IMR-90 (cell line): ENCODE data around the gene RSRC2. TPM values are rescaled to one million over a fixed set of nuclear protein-coding genes. Genes with fewer than 3 reads are reported as not detected.

ENCODE experiments used
- ATAC-seq: fragments of 200-7000 bp; cut with Tn5 transposase; 2 replicates; pipeline ENCODE4 v1.9.1; 2020; ENCODE audit warnings: low read depth, mild to moderate bottlenecking, moderate library complexity
- BruUV-seq: library from RNA; stranded (reverse); fragments of 400-500 nt; replicated peaks from 2 replicates; lab custom pipeline; 2021; lab: Mats Ljungman, UMichigan
- CTCF ChIA-PET: fragments of 300-600 bp; formaldehyde crosslinking; extraction: SDS; loops from one replicate; lab custom pipeline; 2021; ENCODE audit warnings: antibody characterized with exemption; lab: Yijun Ruan, JAX
- POLR2A ChIA-PET: fragments of 300-600 bp; sonication (Branson Sonifier 250); formaldehyde crosslinking; loops from one replicate; lab custom pipeline; 2022; ENCODE audit warnings: antibody characterized with exemption; ENCODE audit not compliant: unreplicated experiment; lab: Charles Lee
- DNase-seq: peaks from one replicate; pipeline ENCODE4 v3.0.0; 2013
- H2AFZ ChIP-seq: replicated peaks from 2 replicates; pipeline ENCODE3; 2013; ENCODE audit warnings: low read length, mild to moderate bottlenecking; ENCODE audit not compliant: poor library complexity
- H2AK5ac ChIP-seq: 2 replicates; pipeline ENCODE4 v1.6.1; 2013; ENCODE audit warnings: low read depth, low read length, inconsistent platforms
- H2AK9ac ChIP-seq: replicated peaks from 2 replicates; pipeline ENCODE3; 2013; ENCODE audit warnings: mild to moderate bottlenecking, low read depth, low read length, moderate library complexity; ENCODE audit not compliant: poor library complexity
- H2BK120ac ChIP-seq: 2 replicates; pipeline ENCODE4 v1.6.1; 2013; ENCODE audit warnings: low read depth, low read length, inconsistent platforms
- H2BK15ac ChIP-seq: 3 replicates; pipeline ENCODE4 v1.6.1; 2013; ENCODE audit warnings: low read depth, low read length, inconsistent platforms
- H2BK20ac ChIP-seq: 2 replicates; pipeline ENCODE4 v1.6.1; 2013; ENCODE audit warnings: low read depth, mild to moderate bottlenecking, inconsistent platforms, low read length, moderate library complexity
- H2BK5ac ChIP-seq: 2 replicates; pipeline ENCODE4 v1.6.1; 2013; ENCODE audit warnings: mild to moderate bottlenecking, low read depth, low read length, inconsistent platforms; ENCODE audit not compliant: poor library complexity, severe bottlenecking
- H3K14ac ChIP-seq: replicated peaks from 2 replicates; pipeline ENCODE4 v1.6.1; 2013; ENCODE audit warnings: low read depth, low read length, inconsistent platforms
- H3K18ac ChIP-seq: 2 replicates; pipeline ENCODE4 v1.6.1; 2013; ENCODE audit warnings: low read depth, low read length, control low read depth
- H3K23ac ChIP-seq: 2 replicates; pipeline ENCODE4 v1.6.1; 2013; ENCODE audit warnings: low read depth, low read length, inconsistent platforms
- H3K27ac ChIP-seq: 2 replicates; pipeline ENCODE4 v1.5.1; 2013; ENCODE audit warnings: mild to moderate bottlenecking, control low read depth, low read length; ENCODE audit not compliant: insufficient read depth
- H3K27me3 ChIP-seq: 2 replicates; pipeline ENCODE4 v1.6.1; 2013; ENCODE audit warnings: low read length; ENCODE audit not compliant: control insufficient read depth, insufficient read depth
- H3K36me3 ChIP-seq: 2 replicates; pipeline ENCODE4 v1.6.1; 2013; ENCODE audit warnings: low read length, mixed read lengths; ENCODE audit not compliant: control insufficient read depth, insufficient read depth
- H3K4ac ChIP-seq: 2 replicates; pipeline ENCODE4 v1.6.1; 2013; ENCODE audit warnings: low read depth, low read length, inconsistent platforms
- H3K4me1 ChIP-seq: 2 replicates; pipeline ENCODE4 v1.6.1; 2013; ENCODE audit warnings: low read length, mixed read lengths; ENCODE audit not compliant: control insufficient read depth, insufficient read depth
- H3K4me2 ChIP-seq: 2 replicates; pipeline ENCODE4 v1.6.1; 2013; ENCODE audit warnings: low read depth, mild to moderate bottlenecking, control low read depth, low read length, moderate library complexity
- H3K4me3 ChIP-seq: 2 replicates; pipeline ENCODE4 v1.5.1; 2013; ENCODE audit warnings: low read depth, mild to moderate bottlenecking, control low read depth, low read length, moderate library complexity; ENCODE audit not compliant: insufficient read depth
- H3K56ac ChIP-seq: 2 replicates; pipeline ENCODE4 v1.6.1; 2013; ENCODE audit warnings: low read length, inconsistent platforms; ENCODE audit not compliant: insufficient read depth; ENCODE audit errors: extremely low read depth
- H3K79me1 ChIP-seq, 2 experiments: 2 replicates each; pipeline ENCODE4 v1.6.1; 2013; ENCODE audit warnings: low read length in 2 of 2, inconsistent platforms in 1 of 2, low read depth in 1 of 2
- H3K9ac ChIP-seq: 2 replicates; pipeline ENCODE4 v1.6.1; 2013; ENCODE audit warnings: low read depth, low read length, control low read depth
- H3K9me1 ChIP-seq: 2 replicates; pipeline ENCODE4 v1.6.1; 2013; ENCODE audit warnings: low read length, inconsistent platforms; ENCODE audit not compliant: insufficient read depth
- H3K9me3 ChIP-seq: 2 replicates; pipeline ENCODE4 v1.6.1; 2013; ENCODE audit warnings: low read length; ENCODE audit not compliant: control insufficient read depth, insufficient read depth
- H4K20me1 ChIP-seq: 2 replicates; pipeline ENCODE4 v1.6.1; 2013; ENCODE audit warnings: low read length, inconsistent platforms; ENCODE audit not compliant: insufficient read depth
- H4K5ac ChIP-seq: 2 replicates; pipeline ENCODE4 v1.6.1; 2013; ENCODE audit warnings: mild to moderate bottlenecking, low read depth, low read length, control low read depth
- H4K8ac ChIP-seq, 2 experiments: 2 replicates each; pipeline ENCODE4 v1.6.1; 2013; ENCODE audit warnings: low read depth in 2 of 2, low read length in 2 of 2, control low read depth in 1 of 2, inconsistent platforms in 1 of 2
- H4K91ac ChIP-seq: 2 replicates; pipeline ENCODE4 v1.6.1; 2013; ENCODE audit warnings: low read depth, low read length, inconsistent platforms; ENCODE audit not compliant: insufficient read depth
- BHLHE40 ChIP-seq: fragments of 150-350 bp; IDR thresholded peaks from 2 replicates; pipeline ENCODE4 v1.6.1; 2016; ENCODE audit warnings: mild to moderate bottlenecking, low read depth, low read length
- CEBPB ChIP-seq: IDR thresholded peaks from 2 replicates; pipeline ENCODE4 v1.6.1; 2012; ENCODE audit warnings: low read depth, low read length, improper control_type of control experiment
- CHD1 ChIP-seq: IDR thresholded peaks from 2 replicates; pipeline ENCODE4 v1.6.1; 2012; ENCODE audit warnings: low read depth, low read length, improper control_type of control experiment
- CTCF ChIP-seq: conservative IDR thresholded peaks from 2 replicates; pipeline ENCODE4 v1.5.1; 2012; ENCODE audit warnings: mild to moderate bottlenecking, low read depth, low read length, improper control_type of control experiment
- ELK1 ChIP-seq: fragments of 150-350 bp; IDR thresholded peaks from 2 replicates; pipeline ENCODE4 v1.6.1; 2016; ENCODE audit warnings: low read depth, mild to moderate bottlenecking, low read length, moderate library complexity, borderline replicate concordance
- FOS ChIP-seq: fragments of 150-350 bp; IDR thresholded peaks from 2 replicates; pipeline ENCODE4 v1.6.1; 2016; ENCODE audit warnings: low read depth, low read length
- MAFK ChIP-seq: IDR thresholded peaks from 2 replicates; pipeline ENCODE4 v1.6.1; 2012; ENCODE audit warnings: low read depth, low read length, improper control_type of control experiment
- MAZ ChIP-seq: IDR thresholded peaks from 2 replicates; pipeline ENCODE4 v1.6.1; 2012; ENCODE audit warnings: low read depth, mild to moderate bottlenecking, low read length, improper control_type of control experiment, moderate library complexity, borderline replicate concordance
- MXI1 ChIP-seq: IDR thresholded peaks from 2 replicates; pipeline ENCODE4 v1.6.1; 2012; ENCODE audit warnings: low read depth, mild to moderate bottlenecking, low read length, moderate library complexity, borderline replicate concordance
- NFE2L2 ChIP-seq: fragments of 150-350 bp; IDR thresholded peaks from 2 replicates; pipeline ENCODE4 v1.6.1; 2016; ENCODE audit warnings: low read depth, mild to moderate bottlenecking, low read length
- POLR2A ChIP-seq: IDR thresholded peaks from 2 replicates; pipeline ENCODE4 v1.6.1; 2012; ENCODE audit warnings: mild to moderate bottlenecking, low read depth, low read length
- RAD21 ChIP-seq: IDR thresholded peaks from 2 replicates; pipeline ENCODE4 v1.6.1; 2012; ENCODE audit warnings: low read length, improper control_type of control experiment
- RCOR1 ChIP-seq: IDR thresholded peaks from 2 replicates; pipeline ENCODE4 v1.6.1; 2012; ENCODE audit warnings: mild to moderate bottlenecking, low read length, improper control_type of control experiment; ENCODE audit not compliant: insufficient replicate concordance
- USF2 ChIP-seq: fragments of 150-350 bp; IDR thresholded peaks from 2 replicates; pipeline ENCODE4 v1.6.1; 2017; ENCODE audit warnings: mild to moderate bottlenecking, antibody characterized with exemption, low read length, low read depth
- WGBS, 2 experiments: methylation state at CpG; one replicate each; pipeline versions ENCODE4 v1.1.5 to v1.1.7; 2013; ENCODE audit warnings: missing lambda C conversion rate in 2 of 2; ENCODE audit not compliant: insufficient read length in 1 of 2; ENCODE audit errors: extremely low coverage in 2 of 2; 5-methylcytosine and 5-hydroxymethylcytosine counted together
- dilution Hi-C: fragments of 300-500 bp; cut with HindIII; formaldehyde crosslinking; loops from one replicate; pipeline ENCODE4 v1.14.3; 2018; ENCODE audit warnings: low sequenced_read_pairs; ENCODE audit not compliant: unreplicated experiment
- in situ Hi-C: fragments of 300-500 bp; cut with MboI; formaldehyde crosslinking; loops from 3 replicates; pipeline ENCODE4 v1.14.3; 2019; ENCODE audit warnings: low sequenced_read_pairs, inconsistent platforms, mixed read lengths
- intact Hi-C: fragments of 100-400 bp; cut with micrococcal nuclease; formaldehyde crosslinking; loops from 2 replicates; pipeline ENCODE4 v1.10.0; 2022
- polyA plus RNA-seq, 3 experiments: library from polyadenylated mRNA; depleted of rRNA; stranded (reverse); fragments of >200 nt; gene quantifications; 2 replicates each; pipeline ENCODE4 v1.2.3, GENCODE V29; 2012; ENCODE audit warnings: low replicate concordance in 1 of 3
- total RNA-seq: library from RNA; depleted of rRNA; stranded (reverse); fragments of >200 nt; gene quantifications from 2 replicates; pipeline ENCODE4 v1.2.3, GENCODE V29; 2012

The RSRC2 gene
- total and polyA plus RNA-seq, 2 of the 4 experiments (the other 2 are of a cell fraction) = 18.6 to 31.5 TPM

- dilution Hi-C loops (no loop called here), intact Hi-C loops (no loop called here), in situ Hi-C loops (no loop called here)
- no peak overlapping the region for H3K18ac ChIP-seq
- H3K9me3 ChIP-seq = no peaks in the 10 kb centered on the region
- H3K36me3 ChIP-seq = no peaks in the 10 kb centered on the region
- H2AK5ac ChIP-seq = peak overlapping the region; percentile 1
- ChIA-PET POLR2A (no interaction called here), CTCF (interaction anchor here (0.9 to 1.6 kb wide), 2 partner anchors 17 to 55 kb away, joined by 3 to 4 read pairs; no protein-coding TSS in a partner anchor)
- peak overlapping the region; percentile 77 for H2AFZ ChIP-seq
- BruUV-seq = no TSS peak
- H4K91ac ChIP-seq = no peak overlapping the region
- H2BK15ac ChIP-seq = 0 out of 3 replicates have a peak overlapping the region, but pooled peaks have one; percentile 15
- TF ChIP-seq MXI1 (no peak), RCOR1 (no peak), USF2 (no peak), CEBPB (no peak), CTCF (no peak), POLR2A (no peak), BHLHE40 (no peak), FOS (no peak), CHD1 (no peak), RAD21 (no peak), MAZ (no peak), ELK1 (no peak), NFE2L2 (no peak), MAFK (no peak)
- H3K4ac ChIP-seq = peak overlapping the region; percentile 59; the same call in 1 of the 2 replicates
- peaks cover 20% of the 10 kb centered on the region for H3K9me1 ChIP-seq
- no peak overlapping the region for H2AK9ac ChIP-seq
- H2BK120ac ChIP-seq = no peak overlapping the region
- no peak overlapping the region for H3K27ac ChIP-seq
- H3K14ac ChIP-seq = 0 out of 2 replicates have a peak overlapping the region, but pooled peaks have one; percentile 45
- peak overlapping the region; percentile 33 to 85; a peak in 3 of 4 replicates for H4K8ac ChIP-seq
- no peak overlapping the region for H3K56ac ChIP-seq
- no peak overlapping the region for H2BK20ac ChIP-seq
- H3K4me3 ChIP-seq = no peak overlapping the region
- peak overlapping the region; percentile 88 for H4K5ac ChIP-seq
- no peak overlapping the region for H3K4me2 ChIP-seq
- DNase-seq (no peak), ATAC-seq (no peak)
- H3K79me1 ChIP-seq = no peaks in the 10 kb centered on the region
- peaks cover 3% of the 10 kb centered on the region; the same call in 1 of the 2 replicates for H3K4me1 ChIP-seq
- no peak overlapping the region for H2BK5ac ChIP-seq
- no peaks in the 10 kb centered on the region for H3K27me3 ChIP-seq
- H4K20me1 ChIP-seq = no peaks in the 10 kb centered on the region
- WGBS, 2 experiments = 100% methylated on average over 4 of the region's 12 CpGs; no CpG with 5 or more reads in 1 of the 2 experiments
- no peak overlapping the region for H3K9ac ChIP-seq
- no peak overlapping the region for H3K23ac ChIP-seq
Measured at GRCh38 chr12:122454250-122454721, 72.5 kb downstream of the RSRC2 start.
